Measurements from ENCODE around the gene DUSP14. TPM values are rescaled to one million over a fixed set of nuclear protein-coding genes. Genes with fewer than 3 reads are reported as not detected.

The DUSP14 gene
- total and polyA plus RNA-seq, 2 of the 8 experiments (the other 6 are each of a cell fraction or from before 2014, with no cell fraction given) = 22.1 to 37.9 TPM

- peaks cover 0 to 3% of the 10 kb centered on the region in 2 experiments for H4K20me1 ChIP-seq (replicated peaks in 1 of 2; ENCODE audit: control insufficient read depth in 1 of 2, insufficient read depth in 2 of 2, low read length in 2 of 2)
- H2AFZ ChIP-seq (ENCODE audit: low read length) = no peak overlapping the region
- no peak overlapping the region for H4K5ac ChIP-seq (ENCODE audit: insufficient read length, low read depth, low read length)
- H3K27ac ChIP-seq (ENCODE audit: low read depth, low read length) = no peak overlapping the region
- peaks cover 13 to 21% (median 15%) of the 10 kb centered on the region in 4 experiments for H3K4me1 ChIP-seq (replicated peaks in 1 of 4; ENCODE audit: control insufficient read depth in 3 of 4, insufficient read depth in 4 of 4, low read length in 3 of 4)
- H3K9ac ChIP-seq (replicated peaks in 1 of 4; ENCODE audit: extremely low read depth in 1 of 4, low read depth in 3 of 4, low read length in 3 of 4) = 0 out of 7 replicates have a peak overlapping the region, but pooled peaks of 1 of the 4 experiments have one; percentile 36
- peak overlapping the region; percentile 56; the same call in 1 of the 2 replicates for H2BK5ac ChIP-seq (ENCODE audit: low read depth, low read length)
- no peak overlapping the region for H3K4ac ChIP-seq (replicated peaks; ENCODE audit: insufficient read length, low read depth, low read length)
- FAIRE-seq (no peak), DNase-seq (ENCODE audit: low read depth in 1 of 2, low spot score in 2 of 2) (peak in 1 of 2 experiments; percentile 54)
- peak overlapping the region; percentile 59 to 81 (median 72) for H3K4me3 ChIP-seq (ENCODE audit: extremely low read depth in 1 of 4, insufficient read depth in 2 of 4, low read depth in 3 of 4, low read length in 4 of 4)
- H3K79me2 ChIP-seq (ENCODE audit: control insufficient read depth in 1 of 2, insufficient read depth in 2 of 2, low read length in 2 of 2) = peaks cover 0 to 47% of the 10 kb centered on the region in 2 experiments; a peak in 2 of 4 replicates
- H3K79me1 ChIP-seq (ENCODE audit: low read depth, low read length) = peaks cover 2% of the 10 kb centered on the region; the same call in 1 of the 2 replicates
- peak overlapping the region; percentile 8 for H4K91ac ChIP-seq (replicated peaks; ENCODE audit: insufficient read length, low read length)
- TF ChIP-seq E2F6 (IDR thresholded peaks at IDR 0.05) = peak; percentile 53; the same call in 1 of the 2 replicates
- no peak for TF ChIP-seq CTBP2 (IDR thresholded peaks at IDR 0.05; ENCODE audit: borderline replicate concordance, insufficient read depth, insufficient read length, low read length)
- TF ChIP-seq TAF1 (IDR thresholded peaks at IDR 0.05; ENCODE audit: low read depth, low read length) = 0 out of 2 replicates have a peak, but pooled peaks have one; percentile 14
- TF ChIP-seq MAX (IDR thresholded peaks at IDR 0.05) = peak; percentile 67; the same call in 1 of the 2 replicates
- no peak for TF ChIP-seq SIX5 (IDR thresholded peaks at IDR 0.05; ENCODE audit: low read depth, low read length)
- no peak overlapping the region for H2BK20ac ChIP-seq (ENCODE audit: low read length)
- no peaks in the 10 kb centered on the region for H3K9me3 ChIP-seq (ENCODE audit: insufficient read depth in 2 of 2, low read depth in 1 of 2, low read length in 1 of 2)
- 41% methylated on average over 24 of the region's 24 CpGs; no CpG with 5 or more reads in 1 of the 2 experiments for WGBS, 2 experiments (ENCODE audit: extremely low coverage in 1 of 2, insufficient coverage in 1 of 2, insufficient read length in 1 of 2, insufficient replicate concordance in 2 of 2, low coverage in 1 of 2, low lambda C conversion rate in 2 of 2, missing lambda C conversion rate in 1 of 2)
- H3K14ac ChIP-seq (ENCODE audit: insufficient read length) = no peak overlapping the region
- peak overlapping the region; percentile 19; the same call in 1 of the 2 replicates for H2BK15ac ChIP-seq (ENCODE audit: low read length)
- peak overlapping the region; percentile 81 to 91 for H3K4me2 ChIP-seq (ENCODE audit: insufficient read depth in 1 of 2, low read depth in 2 of 2, low read length in 2 of 2)
- peaks cover 11% of the 10 kb centered on the region for H3K23me2 ChIP-seq (ENCODE audit: low read depth, low read length)
- no peak overlapping the region for H4K8ac ChIP-seq (ENCODE audit: extremely low read depth, insufficient read depth, low read length)
- H3K27me3 ChIP-seq (replicated peaks in 1 of 4; ENCODE audit: control insufficient read depth in 3 of 4, extremely low read depth in 1 of 4, insufficient read depth in 3 of 4, low read length in 3 of 4) = peaks cover 0 to 3% (median 0%) of the 10 kb centered on the region in 4 experiments; a peak in 4 of 7 replicates
- no peak overlapping the region for H2AK5ac ChIP-seq (ENCODE audit: low read depth, low read length)
- peak overlapping the region; percentile 75; the same call in 1 of the 2 replicates for H3K18ac ChIP-seq (ENCODE audit: extremely low read depth, low read length)
- ChIA-PET CTCF (ENCODE audit: partially characterized antibody) (interaction anchor here (0.6 to 1.6 kb wide), 4 partner anchors 11 to 114 kb away, joined by 3 to 6 read pairs (median 4); partner anchors contain the start of gene C17orf78), POLR2A (ENCODE audit: partially characterized antibody) (interaction anchor here (1.0 to 1.1 kb wide), 4 partner anchors 13 to 24 kb away, joined by 3 to 4 read pairs (median 3); no protein-coding TSS in a partner anchor)
- 0 out of 2 replicates have a peak overlapping the region, but pooled peaks have one; percentile 4 for H2BK12ac ChIP-seq (ENCODE audit: low read depth, low read length)
- no peak overlapping the region for H2BK120ac ChIP-seq (replicated peaks; ENCODE audit: low read depth, low read length)
- H3K36me3 ChIP-seq (ENCODE audit: control insufficient read depth in 2 of 4, insufficient read depth in 4 of 4, low read length in 3 of 4) = no peaks in the 10 kb centered on the region
- no peak overlapping the region for H3K23ac ChIP-seq (ENCODE audit: insufficient read length)
- no peak overlapping the region for H3K56ac ChIP-seq (replicated peaks; ENCODE audit: insufficient read length, low read depth, low read length)
These were observed 1.2 kb downstream of the DUSP14 start for GRCh38 chr17:37490638-37491614.
